Fibroblast of lung (primary cell): Measurements from ENCODE around the gene LIG4. TPM values are rescaled to one million over a fixed set of nuclear protein-coding genes. Genes with fewer than 3 reads are reported as not detected.

Source experiments
- DNase-seq, 2 donors: peaks; one replicate each; pipeline versions ENCODE4 v3.0.0 to v3.0.0-alpha.2; 2010; ENCODE audit warnings: low read depth in 2 of 2
- H2AFZ ChIP-seq: 2 replicates; pipeline ENCODE4 v1.5.1; 2012; ENCODE audit warnings: low read length, control low read depth, inconsistent platforms
- H3K27ac ChIP-seq: 2 replicates; pipeline ENCODE4 v1.5.1; 2011; ENCODE audit warnings: low read length, control low read depth; ENCODE audit not compliant: insufficient read depth
- H3K27me3 ChIP-seq: 2 replicates; pipeline ENCODE4 v1.5.1; 2011; ENCODE audit warnings: mild to moderate bottlenecking, low read length; ENCODE audit not compliant: control insufficient read depth, insufficient read depth
- H3K36me3 ChIP-seq: 2 replicates; pipeline ENCODE4 v1.5.1; 2011; ENCODE audit warnings: low read length; ENCODE audit not compliant: control insufficient read depth, insufficient read depth
- H3K4me1 ChIP-seq: 2 replicates; pipeline ENCODE4 v1.5.1; 2011; ENCODE audit warnings: low read length; ENCODE audit not compliant: control insufficient read depth, insufficient read depth; ENCODE audit errors: extremely low read depth
- H3K4me2 ChIP-seq: 2 replicates; pipeline ENCODE4 v1.5.1; 2011; ENCODE audit warnings: low read length, control low read depth; ENCODE audit not compliant: insufficient read depth; ENCODE audit errors: extremely low read depth
- H3K4me3 ChIP-seq, 4 experiments: fragments of 200-600 bp in 1 of 4; sonication (generic) in 1 of 4; replicated peaks in 1 of 4; 2 replicates each; pipeline ENCODE4 v1.5.1; 2011 to 2016; ENCODE audit warnings: low read length in 4 of 4, low read depth in 3 of 4, mild to moderate bottlenecking in 3 of 4, control low read depth in 2 of 4, inconsistent platforms in 1 of 4, mixed read lengths in 1 of 4; ENCODE audit not compliant: insufficient read depth in 1 of 4; ENCODE audit errors: control extremely low read depth in 1 of 4
- H3K79me2 ChIP-seq: 2 replicates; pipeline ENCODE4 v1.5.1; 2012; ENCODE audit warnings: mild to moderate bottlenecking, low read length, inconsistent platforms; ENCODE audit not compliant: control insufficient read depth, insufficient read depth
- H3K9ac ChIP-seq: 2 replicates; pipeline ENCODE4 v1.5.1; 2011; ENCODE audit warnings: mild to moderate bottlenecking, low read length, control low read depth; ENCODE audit not compliant: insufficient read depth
- H3K9me3 ChIP-seq: 2 replicates; pipeline ENCODE4 v1.5.1; 2012; ENCODE audit warnings: low read depth, low read length; ENCODE audit not compliant: control insufficient read depth, insufficient read depth
- H4K20me1 ChIP-seq: 2 replicates; pipeline ENCODE4 v1.5.1; 2011; ENCODE audit warnings: low read length; ENCODE audit not compliant: control insufficient read depth, insufficient read depth; ENCODE audit errors: extremely low read depth
- CTCF ChIP-seq, 2 donors: IDR thresholded peaks in 1 of 2; conservative IDR thresholded peaks in 1 of 2; 1 replicate in 1 of 2; 2 replicates in 1 of 2; pipeline ENCODE4 v1.5.1; 2011 to 2012; ENCODE audit warnings: low read length in 2 of 2, control low read depth in 1 of 2, inconsistent platforms in 1 of 2, low read depth in 1 of 2, mild to moderate bottlenecking in 1 of 2
- EZH2 ChIP-seq: IDR thresholded peaks from 2 replicates; pipeline ENCODE4 v1.5.1; 2012; ENCODE audit warnings: low read length, control low read depth, mild to moderate bottlenecking; ENCODE audit errors: missing control alignments
- polyA plus RNA-seq, 2 donors: library from polyadenylated mRNA; depleted of rRNA in 1 of 2; stranded (reverse) in 1 of 2; unstranded in 1 of 2; fragments of >200 nt; gene quantifications; 2 replicates each; pipeline ENCODE4 v1.2.1, GENCODE V29; 2011 to 2012; ENCODE audit warnings: missing spikeins in 1 of 2
- total RNA-seq: library from RNA; depleted of rRNA; stranded (reverse); fragments of >200 nt; gene quantifications from 2 replicates; pipeline ENCODE4 v1.2.1, GENCODE V29; 2014

Gene LIG4
- total and polyA plus RNA-seq, 2 donors (not counting 1 experiment from before 2014, with no cell fraction given): 9.4 to 11.6 TPM

- Histone ChIP-seq H4K20me1 (no peaks in the 10 kb centered on the region), H3K4me2 (no peak overlapping the region)
- no peak for DNase-seq
Observed at GRCh38 chr13:108190897-108191296, 24.4 kb downstream of the LIG4 start.

GRCh38 chr13:108188260-108188659 lies 27.1 kb downstream of the LIG4 start:
- no peaks in the 10 kb centered on the region for H3K9me3 ChIP-seq
- H4K20me1 ChIP-seq: no peaks in the 10 kb centered on the region
- TF ChIP-seq CTCF (conservative IDR thresholded peaks at IDR 0.05 in 1 of 2, IDR thresholded peaks at IDR 0.05 in 1 of 2; ENCODE audit: low read depth in 1 of 2, low read length in 2 of 2) (no peak), EZH2 (no peak)
- H3K4me2 ChIP-seq: no peak overlapping the region
- no peak for DNase-seq
- H3K4me1 ChIP-seq: no peaks in the 10 kb centered on the region
- no peak overlapping the region for H3K27ac ChIP-seq
- no peaks in the 10 kb centered on the region for H3K27me3 ChIP-seq
- H3K9ac ChIP-seq: no peak overlapping the region
- H3K79me2 ChIP-seq: no peaks in the 10 kb centered on the region
- H2AFZ ChIP-seq: no peak overlapping the region
- H3K4me3 ChIP-seq: no peak overlapping the region
- no peaks in the 10 kb centered on the region for H3K36me3 ChIP-seq

More at GRCh38 chr13:108190897-108191296, 24.4 kb downstream of the LIG4 start:
- Histone ChIP-seq H3K79me2 (no peaks in the 10 kb centered on the region), H3K9ac (no peak overlapping the region), H3K27ac (no peak overlapping the region), H2AFZ (no peak overlapping the region), H3K27me3 (no peaks in the 10 kb centered on the region), H3K36me3 (no peaks in the 10 kb centered on the region), H3K4me1 (no peaks in the 10 kb centered on the region), H3K4me3 (no peak overlapping the region), H3K9me3 (no peaks in the 10 kb centered on the region)
- TF ChIP-seq CTCF (conservative IDR thresholded peaks at IDR 0.05 in 1 of 2, IDR thresholded peaks at IDR 0.05 in 1 of 2; ENCODE audit: low read depth in 1 of 2, low read length in 2 of 2) (no peak), EZH2 (no peak)

DNA sequence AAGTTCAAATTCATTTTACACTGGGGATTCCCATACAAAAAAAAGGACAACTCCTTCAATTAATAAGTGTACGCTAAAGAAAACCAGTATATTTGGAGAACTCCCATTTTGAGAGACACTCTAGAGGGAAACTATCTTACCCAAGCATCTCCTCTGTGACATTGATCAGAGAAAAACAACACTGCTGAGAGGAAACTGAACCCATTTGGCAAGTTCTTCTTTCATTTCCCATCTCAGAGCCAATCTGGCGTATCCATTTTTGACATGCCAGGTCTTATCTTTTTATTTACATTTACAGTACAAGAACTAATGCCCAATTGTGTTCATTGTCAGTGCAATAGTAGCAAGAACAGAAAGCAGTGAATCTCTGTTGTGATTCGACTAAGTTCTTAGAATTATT lies 30.1 kb downstream of the LIG4 start:
- H3K4me2 ChIP-seq: no peak overlapping the region
- no peak for TF ChIP-seq EZH2
- TF ChIP-seq CTCF (conservative IDR thresholded peaks at IDR 0.05 in 1 of 2, IDR thresholded peaks at IDR 0.05 in 1 of 2; ENCODE audit: low read depth in 1 of 2, low read length in 2 of 2): no peak
- H3K27me3 ChIP-seq: no peaks in the 10 kb centered on the region

More for the DNA sequence above, 30.1 kb downstream of the LIG4 start:
- Histone ChIP-seq H3K9ac (no peak overlapping the region), H2AFZ (no peak overlapping the region), H3K79me2 (no peaks in the 10 kb centered on the region), H3K36me3 (no peaks in the 10 kb centered on the region), H3K27ac (no peak overlapping the region), H3K4me3 (no peak overlapping the region), H4K20me1 (no peaks in the 10 kb centered on the region), H3K9me3 (no peaks in the 10 kb centered on the region), H3K4me1 (no peaks in the 10 kb centered on the region)
- DNase-seq: no peak
